GM12878 (cell line): Measurements from ENCODE around the gene SVOP. TPM values are rescaled to one million over a fixed set of nuclear protein-coding genes. Genes with fewer than 3 reads are reported as not detected.

Experiments used
- ATAC-seq: fragments of 200-7000 bp; cut with Tn5 transposase; 3 replicates; pipeline ENCODE4 v1.9.1; 2020; ENCODE audit warnings: mild to moderate bottlenecking, moderate library complexity
- BruUV-seq: library from RNA; stranded (reverse); fragments of 400-500 nt; replicated peaks from 2 replicates; lab custom pipeline; 2021; lab: Mats Ljungman, UMichigan
- CTCF ChIA-PET: fragments of 300-600 bp; sonication (Branson Sonifier 250); formaldehyde crosslinking; extraction: SDS; loops from one replicate; lab custom pipeline; 2021; ENCODE audit warnings: inconsistent platforms; lab: Yijun Ruan, JAX
- POLR2A ChIA-PET: fragments of 350-600 bp; formaldehyde crosslinking; extraction: SDS; loops from one replicate; lab custom pipeline; 2021; ENCODE audit warnings: inconsistent platforms; lab: Charles Lee
- RAD21 ChIA-PET: fragments of 300-600 bp; sonication (Branson Sonifier 250); formaldehyde crosslinking; loops from one replicate; lab custom pipeline; 2023; ENCODE audit warnings: antibody characterized with exemption; ENCODE audit not compliant: unreplicated experiment; lab: Charles Lee
- SMC1A ChIA-PET: fragments of 300-600 bp; sonication (Branson Sonifier 250); formaldehyde crosslinking; loops from one replicate; lab custom pipeline; 2023; ENCODE audit not compliant: unreplicated experiment, uncharacterized antibody; lab: Charles Lee
- DNase-seq: peaks from one replicate; pipeline ENCODE4 v3.0.0-alpha.2; 2011; ENCODE audit warnings: low read depth, low spot score
- FAIRE-seq: peaks from 3 replicates; lab custom pipeline; 2011; peaks lifted over from hg19 to GRCh38; lab: Jason Lieb, UNC
- H2AFZ ChIP-seq: 2 replicates; pipeline ENCODE4 v1.6.0; 2011; ENCODE audit warnings: low read depth, low read length, control low read depth; ENCODE audit not compliant: control insufficient read depth
- H3K27ac ChIP-seq: 2 replicates; pipeline ENCODE4 v1.5.1; 2011; ENCODE audit warnings: control low read depth; ENCODE audit not compliant: control insufficient read depth, insufficient read depth
- H3K27me3 ChIP-seq, 2 experiments: replicated peaks in 1 of 2; 2 replicates each; pipeline versions ENCODE4 v1.6.0 to v1.6.1; 2011; ENCODE audit warnings: low read length in 1 of 2; ENCODE audit not compliant: control insufficient read depth in 2 of 2, insufficient read depth in 2 of 2
- H3K36me3 ChIP-seq, 2 experiments: 2 replicates each; pipeline ENCODE4 v1.5.1; 2011; ENCODE audit warnings: low read length in 1 of 2; ENCODE audit not compliant: control insufficient read depth in 2 of 2, insufficient read depth in 2 of 2
- H3K4me1 ChIP-seq: 2 replicates; pipeline ENCODE4 v1.6.1; 2011; ENCODE audit warnings: mild to moderate bottlenecking, low read length, moderate library complexity, mixed read lengths; ENCODE audit not compliant: control insufficient read depth, insufficient read depth
- H3K4me2 ChIP-seq: 2 replicates; pipeline ENCODE4 v1.6.0; 2011; ENCODE audit warnings: control low read depth; ENCODE audit not compliant: control insufficient read depth, insufficient read depth
- H3K4me3 ChIP-seq: fragments of 200-600 bp; sonication (generic); 2 replicates; pipeline ENCODE4 v1.5.1; 2016
- H3K79me2 ChIP-seq: 2 replicates; pipeline ENCODE4 v1.6.0; 2011; ENCODE audit warnings: low read length; ENCODE audit not compliant: control insufficient read depth, insufficient read depth
- H3K9ac ChIP-seq: 2 replicates; pipeline ENCODE4 v1.8.0; 2011; ENCODE audit warnings: low read length, control low read depth, mixed read lengths; ENCODE audit not compliant: control insufficient read depth, insufficient read depth
- H3K9me3 ChIP-seq: replicated peaks from 3 replicates; pipeline ENCODE4 v1.5.1; 2011; ENCODE audit warnings: mild to moderate bottlenecking, low read length; ENCODE audit not compliant: control insufficient read depth, insufficient read depth
- H4K20me1 ChIP-seq: 2 replicates; pipeline ENCODE4 v1.6.0; 2011; ENCODE audit not compliant: control insufficient read depth, insufficient read depth
- EED ChIP-seq: sonication (generic); IDR thresholded peaks from 2 replicates; pipeline ENCODE4 v1.6.1; 2016; ENCODE audit warnings: antibody characterized with exemption, low read depth
- PML ChIP-seq: IDR thresholded peaks from 2 replicates; pipeline ENCODE4 v1.6.1; 2012; ENCODE audit warnings: low read length, inconsistent platforms
- SIN3A ChIP-seq: IDR thresholded peaks from 2 replicates; pipeline ENCODE4 v1.6.1; 2012; ENCODE audit warnings: low read depth, low read length, improper control_type of control experiment
- SRF ChIP-seq, 2 experiments: IDR thresholded peaks; 2 replicates each; pipeline ENCODE4 v1.6.1; 2011; ENCODE audit warnings: low read depth in 2 of 2, low read length in 2 of 2, mild to moderate bottlenecking in 1 of 2, moderate library complexity in 1 of 2
- ZBTB11 ChIP-seq: fragments of 450-650 bp; formaldehyde crosslinking; IDR thresholded peaks from 2 replicates; pipeline ENCODE4 v1.5.0; 2022; ENCODE audit warnings: mild to moderate bottlenecking, missing genetic modification characterization
- WGBS: methylation state at CpG from one replicate; pipeline ENCODE4 v1.1.6; 2016; ENCODE audit warnings: low lambda C conversion rate; ENCODE audit not compliant: insufficient replicate concordance, insufficient coverage; ENCODE audit errors: missing lambda C conversion rate; 5-methylcytosine and 5-hydroxymethylcytosine counted together
- in situ Hi-C: fragments of 300-500 bp; cut with MboI; formaldehyde crosslinking; loops from 9 replicates; pipeline ENCODE4 v1.14.3; 2018; ENCODE audit warnings: mixed read lengths
- intact Hi-C: fragments of 100-400 bp; cut with micrococcal nuclease; formaldehyde crosslinking; loops from one replicate; pipeline ENCODE4 v1.14.2; 2022; ENCODE audit not compliant: unreplicated experiment
- polyA plus RNA-seq, 11 experiments: library from polyadenylated mRNA; depleted of rRNA in 4 of 11; unstranded in 6 of 11; stranded (reverse) in 5 of 11; fragments of >200 nt; fragmentation: Nextera tagmentation in 4 of 11; fragmentation: Illumina TruSeq in 1 of 11; extraction: Ambion mirVana in 4 of 11; extraction: Trizol in 1 of 11; gene quantifications; 1 replicate in 1 of 11; 2 replicates in 10 of 11; pipeline versions ENCODE4 v1.2.1 to v1.2.3, GENCODE V29; 2011 to 2016; ENCODE audit warnings: inconsistent platforms in 2 of 11, missing spikeins in 2 of 11, low read depth in 1 of 11
- total RNA-seq, 4 experiments: library from RNA; depleted of rRNA in 3 of 4; stranded (reverse); fragments of >200 nt in 3 of 4; fragmentation: Illumina TruSeq in 1 of 4; extraction: Trizol in 1 of 4; gene quantifications; 2 replicates each; pipeline versions ENCODE4 v1.2.1 to v1.2.3, GENCODE V29; 2013 to 2021

SVOP gene
- total and polyA plus RNA-seq, 10 of the 15 experiments (the other 5 are each of a cell fraction or from before 2014, with no cell fraction given) = under 0.01 TPM; not detected in 9

GRCh38 chr12:109036975-109037374 is 16.1 kb upstream of the SVOP start:
- Histone ChIP-seq H3K27me3 (no peaks in the 10 kb centered on the region), H3K4me2 (no peak overlapping the region), H2AFZ (no peak overlapping the region), H3K9ac (no peak overlapping the region), H3K27ac (no peak overlapping the region), H3K9me3 (peaks cover 5% of the 10 kb centered on the region; the same call in 1 of the 3 replicates), H4K20me1 (no peaks in the 10 kb centered on the region), H3K4me3 (no peak overlapping the region), H3K79me2 (no peaks in the 10 kb centered on the region), H3K36me3 (no peaks in the 10 kb centered on the region), H3K4me1 (no peaks in the 10 kb centered on the region)
- DNase-seq = no peak
- BruUV-seq = no TSS peak
- ATAC-seq = no peak
- 0% methylated on average over 1 of the region's 1 CpG for WGBS
- SMC1A ChIA-PET = no interaction called here
- FAIRE-seq = no peak
- POLR2A ChIA-PET = no interaction called here
- RAD21 ChIA-PET = no interaction called here
- in situ Hi-C loops = no loop called here
- intact Hi-C loops = no loop called here
- CTCF ChIA-PET = interaction anchor here (2.3 kb wide), 1 partner anchor 75 kb away, joined by 5 read pairs; no protein-coding TSS in a partner anchor
- TF ChIP-seq EED (no peak), PML (no peak), ZBTB11 (no peak), SIN3A (no peak), SRF (IDR thresholded peaks at IDR 0.05; ENCODE audit: low read depth in 2 of 2, low read length in 2 of 2) (no peak)
